Upper lobe of right lung (tissue), 1 donor: Measurements from ENCODE around the gene LLGL2. TPM values are rescaled to one million over a fixed set of nuclear protein-coding genes. Genes with fewer than 3 reads are reported as not detected.

Source experiments
- ATAC-seq: fragments of 200-7000 bp; cut with Tn5 transposase; one replicate; pipeline ENCODE4 v1.9.1; 2020; ENCODE audit warnings: mild to moderate bottlenecking, moderate library complexity
- DNase-seq: peaks from one replicate; pipeline ENCODE4 v3.0.0-alpha.2; 2020
- H3K27ac ChIP-seq: fragments of 200-600 bp; one replicate; pipeline ENCODE4 v1.8.0; 2022
- H3K27me3 ChIP-seq: fragments of 200-600 bp; one replicate; pipeline ENCODE4 v1.8.0; 2022; ENCODE audit warnings: mild to moderate bottlenecking
- H3K36me3 ChIP-seq: fragments of 200-600 bp; one replicate; pipeline ENCODE4 v1.8.0; 2022
- H3K4me1 ChIP-seq: fragments of 200-600 bp; one replicate; pipeline ENCODE4 v1.8.0; 2022
- H3K4me3 ChIP-seq: fragments of 200-600 bp; one replicate; pipeline ENCODE4 v1.8.0; 2022; ENCODE audit warnings: mild to moderate bottlenecking
- H3K9me3 ChIP-seq: fragments of 200-600 bp; one replicate; pipeline ENCODE4 v1.8.0; 2022
- intact Hi-C: fragments of 100-400 bp; cut with DNase I; formaldehyde crosslinking; loops from one replicate; pipeline ENCODE4 v1.11.0; 2022
- microRNA-seq: library from miRNA; unstranded; fragments of <30 nt; microRNA quantifications from one replicate; pipeline ENCODE4 v1.2.0, GENCODE V29; 2020; ENCODE audit warnings: borderline microRNAs expressed
- total RNA-seq: library from RNA; stranded (reverse); fragmentation: NEBNext Ultra II Directional; extraction: Animal tissue kit (Norgen Biotek cat#: 25700); gene quantifications from one replicate; pipeline ENCODE4 v1.2.1, GENCODE V29; 2021
- TF ChIP-seq, protein P1 (sequence below): fragments of 200-600 bp; IDR thresholded peaks from one replicate; pipeline ENCODE4 v1.8.0; 2022; ENCODE audit warnings: antibody characterized with exemption
- donor health status: DM: no; HTN: yes; CAD: no; lungs with severe emphysema.

Gene LLGL2
- total RNA-seq, 1 donor from 2014 or later: 133 TPM

DNA sequence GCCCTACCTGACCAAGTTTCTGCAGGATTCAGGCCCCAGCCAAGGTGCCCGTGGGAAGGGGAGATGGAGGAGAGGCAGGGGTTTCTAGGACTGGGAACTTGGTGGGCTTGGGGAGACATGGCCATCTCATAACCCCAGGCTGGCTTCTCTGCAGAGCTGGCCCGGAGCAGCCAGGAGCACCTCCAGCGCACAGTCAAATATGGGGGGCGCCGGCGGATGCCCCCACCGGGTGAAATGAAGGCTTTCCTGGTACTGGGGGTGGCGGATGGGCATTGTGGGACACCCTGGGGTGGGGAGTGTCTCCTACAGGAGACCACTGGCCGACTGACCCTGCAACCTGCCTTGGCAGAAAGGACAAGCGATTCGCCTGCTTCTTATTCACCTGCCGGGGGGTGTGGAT is 98.5 kb downstream of the LLGL2 start:
- TF ChIP-seq, protein P1, sequence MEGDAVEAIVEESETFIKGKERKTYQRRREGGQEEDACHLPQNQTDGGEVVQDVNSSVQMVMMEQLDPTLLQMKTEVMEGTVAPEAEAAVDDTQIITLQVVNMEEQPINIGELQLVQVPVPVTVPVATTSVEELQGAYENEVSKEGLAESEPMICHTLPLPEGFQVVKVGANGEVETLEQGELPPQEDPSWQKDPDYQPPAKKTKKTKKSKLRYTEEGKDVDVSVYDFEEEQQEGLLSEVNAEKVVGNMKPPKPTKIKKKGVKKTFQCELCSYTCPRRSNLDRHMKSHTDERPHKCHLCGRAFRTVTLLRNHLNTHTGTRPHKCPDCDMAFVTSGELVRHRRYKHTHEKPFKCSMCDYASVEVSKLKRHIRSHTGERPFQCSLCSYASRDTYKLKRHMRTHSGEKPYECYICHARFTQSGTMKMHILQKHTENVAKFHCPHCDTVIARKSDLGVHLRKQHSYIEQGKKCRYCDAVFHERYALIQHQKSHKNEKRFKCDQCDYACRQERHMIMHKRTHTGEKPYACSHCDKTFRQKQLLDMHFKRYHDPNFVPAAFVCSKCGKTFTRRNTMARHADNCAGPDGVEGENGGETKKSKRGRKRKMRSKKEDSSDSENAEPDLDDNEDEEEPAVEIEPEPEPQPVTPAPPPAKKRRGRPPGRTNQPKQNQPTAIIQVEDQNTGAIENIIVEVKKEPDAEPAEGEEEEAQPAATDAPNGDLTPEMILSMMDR: no peak
- H3K36me3 ChIP-seq: peaks cover 50% of the 10 kb centered on the region
- DNase-seq: no peak
- H3K4me3 ChIP-seq: no peak overlapping the region
- no peaks in the 10 kb centered on the region for H3K4me1 ChIP-seq
- no peak for ATAC-seq
- intact Hi-C loops: no loop called here
- H3K27ac ChIP-seq: no peak overlapping the region
- no peaks in the 10 kb centered on the region for H3K27me3 ChIP-seq
- no peaks in the 10 kb centered on the region for H3K9me3 ChIP-seq

Small RNA genes within 50 kb of the gene (microRNA-seq; reads per million reads assigned to microRNA genes)
- gene MIR6785: not detected

Other genes with a start within 250 kb of the LLGL2 start
- gene SLC25A19, start 236.3 kb upstream of the LLGL2 start, total RNA-seq: 29.4 TPM
- gene GRB2, start 120.0 kb upstream of the LLGL2 start, total RNA-seq: 139 TPM
- gene TMEM94, start 69.1 kb upstream of the LLGL2 start, total RNA-seq: 79.1 TPM
- gene CASKIN2, start 10.2 kb upstream of the LLGL2 start, total RNA-seq: 101 TPM
- 21.6 TPM for gene TSEN54, start 9.2 kb upstream of the LLGL2 start, total RNA-seq
- gene MYO15B, start 62.1 kb downstream of the LLGL2 start, total RNA-seq: 193 TPM
- gene SMIM5, start 107.7 kb downstream of the LLGL2 start, total RNA-seq: 0.84 TPM
- 43.1 TPM for gene RECQL5, start 141.5 kb downstream of the LLGL2 start, total RNA-seq
- gene SAP30BP, start 141.6 kb downstream of the LLGL2 start, total RNA-seq: 71.4 TPM
- gene ITGB4, start 195.8 kb downstream of the LLGL2 start, total RNA-seq: 82.2 TPM
- gene GALK1, start 239.5 kb downstream of the LLGL2 start, total RNA-seq: 31.6 TPM